Dermis lymphatic vessel endothelial cell (primary cell): ENCODE results near the gene TMEM127. TPM values are rescaled to one million over a fixed set of nuclear protein-coding genes. Genes with fewer than 3 reads are reported as not detected.

Experiments used
- total RNA-seq: library from RNA; depleted of rRNA; stranded (reverse); fragments of >200 nt; gene quantifications from 2 replicates; pipeline ENCODE4 v1.2.1, GENCODE V29; 2014

Gene TMEM127, protein sequence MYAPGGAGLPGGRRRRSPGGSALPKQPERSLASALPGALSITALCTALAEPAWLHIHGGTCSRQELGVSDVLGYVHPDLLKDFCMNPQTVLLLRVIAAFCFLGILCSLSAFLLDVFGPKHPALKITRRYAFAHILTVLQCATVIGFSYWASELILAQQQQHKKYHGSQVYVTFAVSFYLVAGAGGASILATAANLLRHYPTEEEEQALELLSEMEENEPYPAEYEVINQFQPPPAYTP
- total RNA-seq, result 23.8 and 25.6 TPM in 2 replicates

DNA sequence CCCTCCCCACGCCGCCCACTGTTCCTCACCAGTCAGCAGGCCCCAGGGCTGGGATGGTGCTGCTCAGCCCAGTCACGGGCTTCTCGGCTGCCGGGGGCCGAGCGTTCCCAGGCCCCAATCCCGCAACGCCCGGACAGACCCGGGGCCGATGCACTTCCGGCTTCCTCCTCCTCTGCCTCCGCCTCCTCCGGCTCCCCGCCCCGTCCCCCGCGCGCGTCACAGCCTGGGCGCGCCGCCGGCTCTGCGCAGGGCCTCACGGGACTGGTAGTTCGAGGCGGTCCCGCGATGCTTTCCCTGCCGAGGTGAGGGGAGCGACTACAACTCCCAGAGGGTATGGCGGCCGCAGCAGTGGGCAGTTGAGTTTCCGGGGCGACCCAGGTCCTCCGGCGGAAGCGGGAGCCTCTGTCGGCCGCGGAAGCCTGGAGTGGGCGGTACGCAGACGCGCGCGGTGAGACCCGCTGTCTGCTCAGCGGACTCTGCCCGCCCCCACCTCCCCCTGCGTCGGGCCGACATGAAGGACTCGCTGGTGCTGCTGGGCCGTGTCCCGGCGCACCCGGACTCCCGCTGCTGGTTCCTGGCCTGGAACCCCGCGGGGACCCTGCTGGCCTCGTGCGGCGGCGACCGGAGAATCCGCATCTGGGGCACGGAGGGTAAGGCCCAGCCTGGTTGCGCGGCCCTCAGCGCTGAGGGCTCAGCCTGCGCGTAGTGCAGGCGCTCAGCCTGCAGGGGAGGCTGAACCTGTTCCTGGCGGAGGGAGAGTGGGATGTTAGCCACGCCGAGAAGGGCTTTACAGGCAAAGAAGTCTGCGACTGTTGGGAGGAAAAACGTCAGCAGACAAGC is at the start of gene TMEM127, which contains the start of gene CIAO1:
TMEM127 (minus strand) TSS at position 158 of the 840 bp plus-strand sequence. CDS start 616 bp downstream, outside the sequence.
CIAO1 (plus strand) TSS at position 386 of the 840 bp plus-strand sequence; CDS start at position 512, 126 bp downstream.

GRCh38 chr2:96305091-96305978 is 39.5 kb upstream of the TMEM127 start, which contains the start of gene SNRNP200:
TSS of gene SNRNP200 (minus strand) at chr2:96305546. CDS start at chr2:96305437, 109 bp downstream.

GRCh38 chr2:96208143-96209010 is 57.4 kb downstream of the TMEM127 start, which contains the start of gene STARD7:
TSS of gene STARD7 (minus strand) at chr2:96208827. CDS start at chr2:96208434, 393 bp downstream.

Other genes with a start within 250 kb of the TMEM127 start
- 0.60 and 2.6 TPM in 2 replicates for gene GPAT2, start 231.1 kb downstream of the TMEM127 start, total RNA-seq
- 0.09 TPM in 1 of 2 replicates, not detected in the other for gene ADRA2B, start 149.4 kb downstream of the TMEM127 start, total RNA-seq
- not detected in 2 replicates for gene ASTL, start 127.5 kb downstream of the TMEM127 start, total RNA-seq
- 0.43 and 1.2 TPM in 2 replicates for gene DUSP2, start 120.6 kb downstream of the TMEM127 start, total RNA-seq
- gene STARD7, start 57.2 kb downstream of the TMEM127 start, total RNA-seq, result 290 and 306 TPM in 2 replicates
- gene CIAO1, start 228 bp upstream of the TMEM127 start, total RNA-seq, result 92.6 and 100 TPM in 2 replicates
- 46.1 and 49.2 TPM in 2 replicates for gene SNRNP200, start 39.5 kb upstream of the TMEM127 start, total RNA-seq
- gene ITPRIPL1, start 59.3 kb upstream of the TMEM127 start, total RNA-seq, result 3.2 and 3.3 TPM in 2 replicates
- gene NCAPH, start 69.8 kb upstream of the TMEM127 start, total RNA-seq, result 3.5 TPM in 2 replicates
- 0.09 and 0.11 TPM in 2 replicates for gene NEURL3, start 239.4 kb upstream of the TMEM127 start, total RNA-seq